ENCODE results near the gene MIPOL1. TPM values are rescaled to one million over a fixed set of nuclear protein-coding genes. Genes with fewer than 3 reads are reported as not detected.

Gene MIPOL1
- total and polyA plus RNA-seq, 2 of the 13 experiments (the other 11 are each of a cell fraction or from before 2014, with no cell fraction given): 8.6 to 34.2 TPM

DNA sequence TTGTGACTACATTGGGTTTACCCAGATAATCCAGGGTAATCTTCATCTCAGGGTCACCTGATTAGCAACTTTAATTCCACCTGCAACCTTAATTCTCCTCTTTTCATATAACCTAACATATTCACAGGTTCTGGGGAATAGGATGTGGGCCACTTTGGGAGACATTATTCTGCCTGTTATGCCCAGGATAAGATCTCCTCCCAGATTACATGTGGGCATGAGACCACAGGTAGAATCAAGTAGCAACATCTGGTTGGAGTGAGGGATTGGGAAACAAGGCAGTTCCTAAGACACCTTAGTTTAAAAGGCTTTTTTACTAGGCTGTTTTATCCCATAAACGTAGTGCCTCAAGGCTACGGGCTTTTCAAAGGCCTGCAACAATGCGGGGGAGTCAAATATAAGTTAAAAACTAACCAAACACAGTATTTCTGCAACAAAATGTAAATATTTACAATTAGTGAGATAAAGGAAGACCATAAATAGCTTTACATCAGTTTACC is 215.8 kb downstream of the MIPOL1 start (continued):
- TF ChIP-seq, protein P1, sequence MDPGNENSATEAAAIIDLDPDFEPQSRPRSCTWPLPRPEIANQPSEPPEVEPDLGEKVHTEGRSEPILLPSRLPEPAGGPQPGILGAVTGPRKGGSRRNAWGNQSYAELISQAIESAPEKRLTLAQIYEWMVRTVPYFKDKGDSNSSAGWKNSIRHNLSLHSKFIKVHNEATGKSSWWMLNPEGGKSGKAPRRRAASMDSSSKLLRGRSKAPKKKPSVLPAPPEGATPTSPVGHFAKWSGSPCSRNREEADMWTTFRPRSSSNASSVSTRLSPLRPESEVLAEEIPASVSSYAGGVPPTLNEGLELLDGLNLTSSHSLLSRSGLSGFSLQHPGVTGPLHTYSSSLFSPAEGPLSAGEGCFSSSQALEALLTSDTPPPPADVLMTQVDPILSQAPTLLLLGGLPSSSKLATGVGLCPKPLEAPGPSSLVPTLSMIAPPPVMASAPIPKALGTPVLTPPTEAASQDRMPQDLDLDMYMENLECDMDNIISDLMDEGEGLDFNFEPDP (CRISPR knock-in tag; conservative IDR thresholded peaks at IDR 0.05): no peak
- TF ChIP-seq HMG20A (CRISPR knock-in tag; IDR thresholded peaks at IDR 0.05; ENCODE audit: borderline replicate concordance): peak; percentile 92; the same call in 1 of the 2 replicates
- peak; percentile 23; the same call in 1 of the 2 replicates for TF ChIP-seq HNF4A (CRISPR knock-in tag; IDR thresholded peaks at IDR 0.05)
- TF ChIP-seq IRF2 (CRISPR knock-in tag; IDR thresholded peaks at IDR 0.05): no peak
- peak; percentile 76; the same call in 1 of the 2 replicates for TF ChIP-seq TCF7L2 (IDR thresholded peaks at IDR 0.05; ENCODE audit: low read depth, low read length)
- no peak for TF ChIP-seq ZNF782 (CRISPR knock-in tag; IDR thresholded peaks at IDR 0.05; ENCODE audit: borderline replicate concordance)
- TF ChIP-seq, protein P2, sequence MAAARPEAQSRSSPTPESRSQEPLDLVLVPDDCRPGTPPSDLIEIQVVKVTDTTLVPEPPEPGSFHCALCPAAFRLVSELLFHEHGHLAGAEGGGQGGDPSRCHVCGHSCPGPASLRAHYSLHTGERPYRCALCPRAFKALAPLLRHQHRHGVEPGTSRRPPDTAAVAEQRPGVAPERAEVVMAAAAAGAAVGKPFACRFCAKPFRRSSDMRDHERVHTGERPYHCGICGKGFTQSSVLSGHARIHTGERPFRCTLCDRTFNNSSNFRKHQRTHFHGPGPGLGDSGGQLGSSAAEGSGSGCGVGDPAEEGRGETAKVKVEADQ (CRISPR knock-in tag; IDR thresholded peaks at IDR 0.05; ENCODE audit: borderline replicate concordance): no peak
- peak; percentile 92 for TF ChIP-seq NCOA2 (CRISPR knock-in tag; IDR thresholded peaks at IDR 0.05)
- 0 out of 2 replicates have a peak, but pooled peaks have one; percentile 26 for TF ChIP-seq EHMT2 (IDR thresholded peaks at IDR 0.05; ENCODE audit: borderline replicate concordance, low read depth, low read length)
- TF ChIP-seq ZNF3 (CRISPR knock-in tag; IDR thresholded peaks at IDR 0.05): no peak
- TF ChIP-seq STAT5B (CRISPR knock-in tag; IDR thresholded peaks at IDR 0.05): no peak
- no peak for TF ChIP-seq BORCS8-MEF2B (CRISPR knock-in tag; IDR thresholded peaks at IDR 0.05)
- TF ChIP-seq SAP130 (CRISPR knock-in tag; IDR thresholded peaks at IDR 0.05; ENCODE audit: low read depth): peak; percentile 34; the same call in 1 of the 2 replicates
- TF ChIP-seq ZNF776 (CRISPR knock-in tag; IDR thresholded peaks at IDR 0.05): no peak
- TF ChIP-seq TFDP1 (CRISPR knock-in tag; IDR thresholded peaks at IDR 0.05; ENCODE audit: borderline replicate concordance): no peak
- TF ChIP-seq SP140L (CRISPR knock-in tag; IDR thresholded peaks at IDR 0.05; ENCODE audit: borderline replicate concordance): peak; percentile 89; the same call in 1 of the 2 replicates
- no peak for TF ChIP-seq ELF4 (CRISPR knock-in tag; IDR thresholded peaks at IDR 0.05; ENCODE audit: borderline replicate concordance)
- TF ChIP-seq MIER3 (CRISPR knock-in tag; IDR thresholded peaks at IDR 0.05; ENCODE audit: borderline replicate concordance): peak; percentile 60; the same call in 1 of the 2 replicates
- no peak for TF ChIP-seq TP53 (CRISPR knock-in tag; conservative IDR thresholded peaks at IDR 0.05)
- TF ChIP-seq, protein P3, sequence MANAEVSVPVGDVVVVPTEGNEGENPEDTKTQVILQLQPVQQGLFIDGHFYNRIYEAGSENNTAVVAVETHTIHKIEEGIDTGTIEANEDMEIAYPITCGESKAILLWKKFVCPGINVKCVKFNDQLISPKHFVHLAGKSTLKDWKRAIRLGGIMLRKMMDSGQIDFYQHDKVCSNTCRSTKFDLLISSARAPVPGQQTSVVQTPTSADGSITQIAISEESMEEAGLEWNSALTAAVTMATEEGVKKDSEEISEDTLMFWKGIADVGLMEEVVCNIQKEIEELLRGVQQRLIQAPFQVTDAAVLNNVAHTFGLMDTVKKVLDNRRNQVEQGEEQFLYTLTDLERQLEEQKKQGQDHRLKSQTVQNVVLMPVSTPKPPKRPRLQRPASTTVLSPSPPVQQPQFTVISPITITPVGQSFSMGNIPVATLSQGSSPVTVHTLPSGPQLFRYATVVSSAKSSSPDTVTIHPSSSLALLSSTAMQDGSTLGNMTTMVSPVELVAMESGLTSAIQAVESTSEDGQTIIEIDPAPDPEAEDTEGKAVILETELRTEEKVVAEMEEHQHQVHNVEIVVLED (CRISPR knock-in tag; IDR thresholded peaks at IDR 0.05; ENCODE audit: borderline replicate concordance): 0 out of 2 replicates have a peak, but pooled peaks have one; percentile 45
- TF ChIP-seq MAZ (IDR thresholded peaks at IDR 0.05; ENCODE audit: borderline replicate concordance, low read depth, low read length): no peak
- no peak for TF ChIP-seq MAZ (CRISPR knock-in tag; IDR thresholded peaks at IDR 0.05; ENCODE audit: low read depth)
- no peak for TF ChIP-seq ZNF747 (CRISPR knock-in tag; IDR thresholded peaks at IDR 0.05; ENCODE audit: borderline replicate concordance)
- no peak for TF ChIP-seq PLRG1 (conservative IDR thresholded peaks at IDR 0.05)
- TF ChIP-seq ZNF558 (CRISPR knock-in tag; IDR thresholded peaks at IDR 0.05; ENCODE audit: borderline replicate concordance): no peak
